H9 (cell line): Measurements from ENCODE around the gene KCNMB1. TPM values are rescaled to one million over a fixed set of nuclear protein-coding genes. Genes with fewer than 3 reads are reported as not detected.

Source experiments
- DNase-seq: peaks from one replicate; pipeline ENCODE4 v3.0.0-alpha.2; 2017
- H2AFZ ChIP-seq: one replicate; pipeline ENCODE4 v1.6.1; 2013; ENCODE audit warnings: mild to moderate bottlenecking, low read length, control low read depth, moderate library complexity
- H2AK5ac ChIP-seq: 2 replicates; pipeline ENCODE4 v1.6.1; 2013; ENCODE audit warnings: low read length, control low read depth, mixed read lengths; ENCODE audit not compliant: insufficient read length
- H2BK120ac ChIP-seq: one replicate; pipeline ENCODE4 v1.6.1; 2013; ENCODE audit warnings: low read depth, mild to moderate bottlenecking, low read length, control low read depth, inconsistent platforms; ENCODE audit not compliant: poor library complexity, severe bottlenecking
- H2BK12ac ChIP-seq: 2 replicates; pipeline ENCODE4 v1.6.1; 2013; ENCODE audit warnings: low read length, control low read depth, mixed read lengths, low read depth; ENCODE audit not compliant: insufficient read length
- H2BK15ac ChIP-seq: 2 replicates; pipeline ENCODE4 v1.6.1; 2013; ENCODE audit warnings: low read depth, low read length, control low read depth
- H2BK20ac ChIP-seq: one replicate; pipeline ENCODE4 v1.6.1; 2013; ENCODE audit warnings: low read depth, mild to moderate bottlenecking, low read length, control low read depth, inconsistent platforms; ENCODE audit not compliant: poor library complexity, severe bottlenecking
- H2BK5ac ChIP-seq: 2 replicates; pipeline ENCODE4 v1.6.1; 2013; ENCODE audit warnings: low read length, control low read depth, mixed read lengths; ENCODE audit not compliant: insufficient read length
- H3K14ac ChIP-seq: 2 replicates; pipeline ENCODE4 v1.6.1; 2013; ENCODE audit warnings: low read length, control low read depth; ENCODE audit not compliant: insufficient read depth
- H3K18ac ChIP-seq: 2 replicates; pipeline ENCODE4 v1.6.1; 2013; ENCODE audit warnings: low read depth, mild to moderate bottlenecking, mixed read lengths, low read length, control low read depth; ENCODE audit not compliant: insufficient read length
- H3K23ac ChIP-seq: 2 replicates; pipeline ENCODE4 v1.6.1; 2013; ENCODE audit warnings: low read length, control low read depth, mixed read lengths, low read depth; ENCODE audit not compliant: insufficient read length
- H3K23me2 ChIP-seq: 2 replicates; pipeline ENCODE4 v1.6.1; 2013; ENCODE audit warnings: low read depth, mild to moderate bottlenecking, mixed read lengths, low read length, control low read depth; ENCODE audit not compliant: insufficient read length, poor library complexity, severe bottlenecking
- H3K27ac ChIP-seq: 2 replicates; pipeline ENCODE4 v1.5.1; 2013; ENCODE audit warnings: low read length, control low read depth, mixed read lengths, low read depth; ENCODE audit not compliant: insufficient read length
- H3K27me3 ChIP-seq: 2 replicates; pipeline ENCODE4 v1.6.1; 2013; ENCODE audit warnings: low read length, control low read depth, inconsistent platforms; ENCODE audit not compliant: insufficient read depth
- H3K4ac ChIP-seq: 2 replicates; pipeline ENCODE4 v1.6.1; 2013; ENCODE audit warnings: low read depth, mild to moderate bottlenecking, control low read depth, inconsistent platforms, low read length, moderate library complexity
- H3K4me1 ChIP-seq: 2 replicates; pipeline ENCODE4 v1.6.1; 2013; ENCODE audit warnings: low read length, control low read depth, inconsistent platforms; ENCODE audit not compliant: insufficient read depth
- H3K4me2 ChIP-seq: 2 replicates; pipeline ENCODE4 v1.6.1; 2013; ENCODE audit warnings: low read length, control low read depth, mixed read lengths; ENCODE audit not compliant: insufficient read length, insufficient read depth
- H3K56ac ChIP-seq: 2 replicates; pipeline ENCODE4 v1.6.1; 2013; ENCODE audit warnings: low read depth, mild to moderate bottlenecking, mixed read lengths, low read length, control low read depth; ENCODE audit not compliant: insufficient read length
- H3K79me1 ChIP-seq: 2 replicates; pipeline ENCODE4 v1.6.1; 2013; ENCODE audit warnings: low read depth, mild to moderate bottlenecking, moderate library complexity, low read length, control low read depth, inconsistent platforms; ENCODE audit not compliant: insufficient read depth, poor library complexity, severe bottlenecking
- H3K79me2 ChIP-seq: 2 replicates; pipeline ENCODE4 v1.6.1; 2013; ENCODE audit warnings: low read length, control low read depth, inconsistent platforms; ENCODE audit not compliant: insufficient read depth
- H3K9ac ChIP-seq: 2 replicates; pipeline ENCODE4 v1.6.1; 2013; ENCODE audit warnings: low read length, control low read depth, mixed read lengths; ENCODE audit not compliant: insufficient read length; ENCODE audit errors: extremely low read depth
- H3K9me3 ChIP-seq: one replicate; pipeline ENCODE4 v1.6.1; 2013; ENCODE audit warnings: low read depth, low read length, inconsistent platforms; ENCODE audit not compliant: control insufficient read depth
- H3T11ph ChIP-seq: one replicate; pipeline ENCODE4 v1.6.1; 2013; ENCODE audit warnings: mild to moderate bottlenecking, low read length, control low read depth, inconsistent platforms
- H4K20me1 ChIP-seq: one replicate; pipeline ENCODE4 v1.6.1; 2013; ENCODE audit not compliant: control insufficient read depth, insufficient read length, insufficient read depth
- H4K5ac ChIP-seq: 2 replicates; pipeline ENCODE4 v1.6.1; 2013; ENCODE audit warnings: low read depth, mild to moderate bottlenecking, mixed read lengths, low read length, control low read depth; ENCODE audit not compliant: insufficient read length
- H4K8ac ChIP-seq: replicated peaks from 2 replicates; pipeline ENCODE4 v1.6.1; 2013; ENCODE audit warnings: low read length, control low read depth, mixed read lengths, low read depth; ENCODE audit not compliant: insufficient read length
- H4K91ac ChIP-seq: 2 replicates; pipeline ENCODE4 v1.6.1; 2013; ENCODE audit warnings: low read depth, mild to moderate bottlenecking, moderate library complexity, mixed read lengths, low read length, control low read depth; ENCODE audit not compliant: insufficient read length
- H3K27ac Mint-ChIP-seq, 3 experiments: 2 replicates in 2 of 3; 3 replicates in 1 of 3; pipeline ENCODE4 v1.8.0; 2020 to 2021; ENCODE audit warnings: mixed read lengths in 3 of 3, mild to moderate bottlenecking in 1 of 3, moderate library complexity in 1 of 3
- H3K27me3 Mint-ChIP-seq: 2 replicates; pipeline ENCODE4 v1.8.0; 2021; ENCODE audit warnings: low read depth, mild to moderate bottlenecking, moderate library complexity, mixed read lengths
- H3K36me3 Mint-ChIP-seq, 3 experiments: 2 replicates in 2 of 3; 3 replicates in 1 of 3; pipeline ENCODE4 v1.8.0; 2020 to 2021; ENCODE audit warnings: low read depth in 3 of 3, mixed read lengths in 3 of 3; ENCODE audit not compliant: insufficient read depth in 1 of 3
- H3K4me1 Mint-ChIP-seq, 2 experiments: 2 replicates each; pipeline ENCODE4 v1.8.0; 2020; ENCODE audit warnings: mixed read lengths in 2 of 2
- H3K4me3 Mint-ChIP-seq, 2 experiments: 2 replicates in 1 of 2; 3 replicates in 1 of 2; pipeline ENCODE4 v1.8.0; 2020 to 2021; ENCODE audit warnings: mild to moderate bottlenecking in 2 of 2, mixed read lengths in 2 of 2, moderate library complexity in 1 of 2
- H3K9me3 Mint-ChIP-seq, 2 experiments: 2 replicates in 1 of 2; 3 replicates in 1 of 2; pipeline ENCODE4 v1.8.0; 2020; ENCODE audit warnings: mild to moderate bottlenecking in 2 of 2, mixed read lengths in 2 of 2, moderate library complexity in 1 of 2
- CTCF ChIP-seq: fragments of 200-600 bp; sonication (generic); conservative IDR thresholded peaks from 3 replicates; pipeline ENCODE4 v1.8.0; 2021; ENCODE audit warnings: antibody characterized with exemption, mild to moderate bottlenecking
- WGBS: extraction: QIAGEN DNeasy Blood & Tissue Kit; methylation state at CpG from one replicate; pipeline ENCODE4 v1.1.7; 2013; ENCODE audit warnings: missing lambda C conversion rate, low lambda C conversion rate, mixed read lengths; ENCODE audit not compliant: insufficient read length; ENCODE audit errors: extremely low coverage; 5-methylcytosine and 5-hydroxymethylcytosine counted together
- total RNA-seq: library from RNA; stranded (reverse); gene quantifications from 2 replicates; pipeline ENCODE4 v1.2.1, GENCODE V29; 2021

The KCNMB1 gene
- total RNA-seq, 1 experiment from 2014 or later, result 0.28 TPM

GRCh38 chr5:170365011-170365410, 24.2 kb downstream of the KCNMB1 start:
- H3K4ac ChIP-seq, result no peak overlapping the region
- no peaks in the 10 kb centered on the region for H3K79me1 ChIP-seq

More at GRCh38 chr5:170365011-170365410, 24.2 kb downstream of the KCNMB1 start:
- H3T11ph ChIP-seq, result no peak overlapping the region
- no peaks in the 10 kb centered on the region; the same call in 1 of the 2 replicates for H3K27me3 ChIP-seq
- H3K4me2 ChIP-seq, result no peak overlapping the region
- no peak overlapping the region for H3K56ac ChIP-seq
- H3K23me2 ChIP-seq, result no peaks in the 10 kb centered on the region
- Mint-ChIP-seq H3K27me3 (peaks cover 4% of the 10 kb centered on the region), H3K27ac (no peak overlapping the region), H3K4me3 (no peak overlapping the region), H3K36me3 (no peaks in the 10 kb centered on the region; a peak in 1 of 7 replicates), H3K9me3 (no peaks in the 10 kb centered on the region; a peak in 1 of 5 replicates), H3K4me1 (peaks cover 7 to 23% of the 10 kb centered on the region in 2 experiments)
- WGBS, result no CpG with 5 or more reads among the region's 8 CpGs
- H2BK120ac ChIP-seq, result no peak overlapping the region
- no peaks in the 10 kb centered on the region for H4K20me1 ChIP-seq
- H2BK15ac ChIP-seq, result no peak overlapping the region
- H3K14ac ChIP-seq, result no peak overlapping the region
- no peak overlapping the region for H2AFZ ChIP-seq
- H2AK5ac ChIP-seq, result no peak overlapping the region
- no peak overlapping the region for H3K23ac ChIP-seq
- DNase-seq, result no peak
- no peaks in the 10 kb centered on the region for H3K4me1 ChIP-seq
- H4K8ac ChIP-seq, result no peak overlapping the region
- no peak for TF ChIP-seq CTCF
- H3K18ac ChIP-seq, result no peak overlapping the region
- no peak overlapping the region for H2BK12ac ChIP-seq
- H3K9me3 ChIP-seq, result no peaks in the 10 kb centered on the region
- H2BK20ac ChIP-seq, result no peak overlapping the region
- no peak overlapping the region for H3K9ac ChIP-seq
- H3K27ac ChIP-seq, result no peak overlapping the region
- H2BK5ac ChIP-seq, result no peak overlapping the region
- H4K91ac ChIP-seq, result no peak overlapping the region
- H3K79me2 ChIP-seq, result no peaks in the 10 kb centered on the region
- no peak overlapping the region for H4K5ac ChIP-seq
